Breast epithelium (tissue), 4 donors: ENCODE measurements around the gene RAC3. TPM values are rescaled to one million over a fixed set of nuclear protein-coding genes. Genes with fewer than 3 reads are reported as not detected.

Source experiments
- DNase-seq, 2 donors: peaks; one replicate each; pipeline ENCODE4 v3.0.0-alpha.2; 2019; ENCODE audit warnings: low spot score in 2 of 2
- H3K27ac ChIP-seq, 2 donors: fragments of 200-600 bp; sonication (generic) in 1 of 2; one replicate each; pipeline ENCODE4 v1.5.1; 2016 to 2019; ENCODE audit warnings: mild to moderate bottlenecking in 1 of 2
- H3K27me3 ChIP-seq, 2 donors: fragments of 200-600 bp; sonication (generic) in 1 of 2; one replicate each; pipeline versions ENCODE4 v1.5.1 to v1.6.0; 2017 to 2019; ENCODE audit warnings: control low read depth in 1 of 2, mild to moderate bottlenecking in 1 of 2
- H3K36me3 ChIP-seq: fragments of 200-600 bp; one replicate; pipeline ENCODE4 v1.5.1; 2019
- H3K4me1 ChIP-seq, 2 donors: fragments of 200-600 bp; sonication (generic); one replicate each; pipeline ENCODE4 v1.5.1; 2016 to 2019; ENCODE audit warnings: control low read depth in 1 of 2
- H3K4me3 ChIP-seq, 3 donors: fragments of 200-600 bp; sonication (generic); 1 replicate in 2 of 3; 2 replicates in 1 of 3; pipeline ENCODE4 v1.5.1; 2016 to 2019; ENCODE audit warnings: mild to moderate bottlenecking in 3 of 3, moderate library complexity in 2 of 3
- H3K9me3 ChIP-seq, 2 donors: fragments of 200-600 bp; sonication (generic) in 1 of 2; one replicate each; pipeline ENCODE4 v1.5.1; 2016 to 2019; ENCODE audit warnings: control low read depth in 1 of 2
- CTCF ChIP-seq, 3 donors: fragments of 450-650 bp; IDR thresholded peaks; one replicate each; pipeline ENCODE4 v1.5.1; 2016 to 2017; ENCODE audit warnings: antibody characterized with exemption in 3 of 3, mild to moderate bottlenecking in 3 of 3, moderate library complexity in 3 of 3
- POLR2A ChIP-seq: fragments of 450-650 bp; IDR thresholded peaks from one replicate; pipeline ENCODE4 v1.6.1; 2016; ENCODE audit warnings: antibody characterized with exemption, mild to moderate bottlenecking, moderate library complexity
- POLR2AphosphoS5 ChIP-seq, 3 donors: sonication (generic); formaldehyde crosslinking; IDR thresholded peaks; one replicate each; pipeline ENCODE4 v1.6.1; 2017; ENCODE audit warnings: antibody characterized with exemption in 3 of 3
- intact Hi-C: fragments of 100-400 bp; cut with DNase I; formaldehyde crosslinking; loops from one replicate; pipeline ENCODE4 v1.15.1; 2023; ENCODE audit warnings: low total_unique reads
- total RNA-seq, 3 donors: library from RNA; depleted of rRNA; stranded (reverse); fragments of >200 nt; gene quantifications; one replicate each; pipeline ENCODE4 v1.1.0, GENCODE V29; 2016

RAC3 gene
- total RNA-seq, 3 donors from 2014 or later: 7.6 to 23.0 (median 16.1) TPM

- H3K27ac ChIP-seq: no peak overlapping the region
- H3K4me1 ChIP-seq: no peaks in the 10 kb centered on the region
- H3K27me3 ChIP-seq: no peaks in the 10 kb centered on the region
- intact Hi-C loops: no loop called here
- H3K9me3 ChIP-seq: no peaks in the 10 kb centered on the region
- TF ChIP-seq CTCF (IDR thresholded peaks at IDR 0.05): no peak
- TF ChIP-seq POLR2A: no peak
- TF ChIP-seq POLR2AphosphoS5 (IDR thresholded peaks at IDR 0.05): no peak
- no peak for DNase-seq
- H3K36me3 ChIP-seq: no peaks in the 10 kb centered on the region
- H3K4me3 ChIP-seq: no peak overlapping the region
These were observed 42.0 kb downstream of the RAC3 start for GRCh38 chr17:82073446-82073845.

GRCh38 chr17:82076018-82076784, 44.7 kb downstream of the RAC3 start:
- no peak for TF ChIP-seq CTCF (IDR thresholded peaks at IDR 0.05)
- no peak for TF ChIP-seq POLR2AphosphoS5 (IDR thresholded peaks at IDR 0.05)
- TF ChIP-seq POLR2A: no peak
- no peaks in the 10 kb centered on the region for H3K27me3 ChIP-seq
- H3K27ac ChIP-seq: peak overlapping the region in 1 of 2 donors; percentile 50
- peaks cover 11% of the 10 kb centered on the region for H3K36me3 ChIP-seq
- intact Hi-C loops: no loop called here
- no peak overlapping the region for H3K4me3 ChIP-seq
- H3K4me1 ChIP-seq: no peaks in the 10 kb centered on the region
- no peaks in the 10 kb centered on the region for H3K9me3 ChIP-seq
- no peak for DNase-seq

- H3K36me3 ChIP-seq: peaks cover 14% of the 10 kb centered on the region
- peak overlapping the region; percentile 50 to 82 for H3K27ac ChIP-seq
- H3K4me3 ChIP-seq: peak overlapping the region in 1 of 3 donors; percentile 35
- H3K4me1 ChIP-seq: no peaks in the 10 kb centered on the region
- TF ChIP-seq POLR2AphosphoS5 (IDR thresholded peaks at IDR 0.05) (no peak), POLR2A (no peak)
- DNase-seq: no peak
- intact Hi-C loops: no loop called here
- no peaks in the 10 kb centered on the region for H3K9me3 ChIP-seq
- H3K27me3 ChIP-seq: no peaks in the 10 kb centered on the region
These were observed 45.5 kb downstream of the RAC3 start for GRCh38 chr17:82076785-82077591.

GRCh38 chr17:82077617-82078358, 46.3 kb downstream of the RAC3 start:
- Histone ChIP-seq H3K27ac (peak overlapping the region; percentile 50 to 82), H3K36me3 (peaks cover 22% of the 10 kb centered on the region)

GRCh38 chr17:82078433-82078832, 47.0 kb downstream of the RAC3 start:
- TF ChIP-seq CTCF (IDR thresholded peaks at IDR 0.05) (no peak), POLR2AphosphoS5 (IDR thresholded peaks at IDR 0.05) (no peak), POLR2A (no peak)
- intact Hi-C loops: no loop called here
- no peak for DNase-seq
- Histone ChIP-seq H3K4me1 (no peaks in the 10 kb centered on the region), H3K9me3 (no peaks in the 10 kb centered on the region), H3K36me3 (peaks cover 26% of the 10 kb centered on the region), H3K27me3 (no peaks in the 10 kb centered on the region), H3K4me3 (peak overlapping the region in 1 of 3 donors; percentile 35), H3K27ac (peak overlapping the region in 1 of 2 donors; percentile 82)

More at GRCh38 chr17:82077617-82078358, 46.3 kb downstream of the RAC3 start:
- Histone ChIP-seq H3K4me1 (no peaks in the 10 kb centered on the region), H3K9me3 (no peaks in the 10 kb centered on the region), H3K4me3 (peak overlapping the region in 1 of 3 donors; percentile 35), H3K27me3 (no peaks in the 10 kb centered on the region)
- TF ChIP-seq POLR2A: no peak
- TF ChIP-seq POLR2AphosphoS5 (IDR thresholded peaks at IDR 0.05): peak in 2 of 3 donors; percentile 35 to 53
- intact Hi-C loops: no loop called here
- peak in 1 of 2 donors; percentile 64 for DNase-seq
